AML-193 (cell line): ENCODE data around the gene ARID1A.
A peak's percentile ranks its signal among the peaks of the same experiment; 100 is the strongest.

Experiments
- DNase-seq, 2 experiments: peaks; one replicate each; lab custom pipeline; 2025; lab: John Stamatoyannopoulos, UW

ARID1A gene

GRCh38 chr1:26728645-26729044 lies 32.8 kb downstream of the ARID1A start:
- DNase-seq, result no peak

GRCh38 chr1:26729633-26730032 lies 33.8 kb downstream of the ARID1A start:
- DNase-seq, result no peak

- no peak for DNase-seq
Observed at GRCh38 chr1:26730695-26731094, 34.9 kb downstream of the ARID1A start.

GRCh38 chr1:26731233-26731902 lies 35.6 kb downstream of the ARID1A start:
- no peak for DNase-seq

GRCh38 chr1:26733392-26733791 lies 37.6 kb downstream of the ARID1A start:
- DNase-seq, result no peak

GRCh38 chr1:26733982-26734381 lies 38.2 kb downstream of the ARID1A start:
- no peak for DNase-seq

- no peak for DNase-seq
Observed at GRCh38 chr1:26734501-26735058, 38.8 kb downstream of the ARID1A start.

- DNase-seq, result no peak
Observed at GRCh38 chr1:26739329-26739914, 43.6 kb downstream of the ARID1A start.

GRCh38 chr1:26740023-26740634 lies 44.3 kb downstream of the ARID1A start:
- DNase-seq, result no peak

GRCh38 chr1:26740952-26741351 lies 45.1 kb downstream of the ARID1A start:
- DNase-seq, result no peak

- DNase-seq, result no peak
Observed at GRCh38 chr1:26743426-26744059, 47.7 kb downstream of the ARID1A start.

GRCh38 chr1:26744075-26744959 lies 48.5 kb downstream of the ARID1A start:
- peak; percentile 85 to 86 for DNase-seq

- DNase-seq, result no peak
Observed at GRCh38 chr1:26745191-26745590, 49.4 kb downstream of the ARID1A start.

GRCh38 chr1:26747048-26747447 lies 51.2 kb downstream of the ARID1A start:
- DNase-seq, result no peak

- DNase-seq, result no peak
Observed at GRCh38 chr1:26748351-26748750, 52.5 kb downstream of the ARID1A start.

GRCh38 chr1:26749458-26749857 lies 53.6 kb downstream of the ARID1A start:
- DNase-seq, result no peak

- DNase-seq, result no peak
Observed at GRCh38 chr1:26750428-26750827, 54.6 kb downstream of the ARID1A start.

GRCh38 chr1:26752519-26752918 lies 56.7 kb downstream of the ARID1A start:
- no peak for DNase-seq

- DNase-seq, result no peak
Observed at GRCh38 chr1:26754086-26754874, 58.5 kb downstream of the ARID1A start.

GRCh38 chr1:26758358-26758757 lies 62.5 kb downstream of the ARID1A start:
- no peak for DNase-seq

GRCh38 chr1:26759531-26759930 lies 63.7 kb downstream of the ARID1A start:
- DNase-seq, result no peak
